Measurements from ENCODE around the gene PATJ.

The PATJ gene

GRCh38 chr1:62057230-62057629, 314.9 kb downstream of the PATJ start:
- no peak for DNase-seq

- no peak for DNase-seq
Measured at GRCh38 chr1:62057641-62058290, 315.5 kb downstream of the PATJ start.

GRCh38 chr1:62058956-62059355, 316.7 kb downstream of the PATJ start:
- DNase-seq: no peak

GRCh38 chr1:62062087-62062486, 319.8 kb downstream of the PATJ start:
- no peak for DNase-seq

- DNase-seq: no peak
Measured at GRCh38 chr1:62064829-62065407, 322.6 kb downstream of the PATJ start.

GRCh38 chr1:62066713-62067112, 324.4 kb downstream of the PATJ start:
- no peak for DNase-seq

DNA sequence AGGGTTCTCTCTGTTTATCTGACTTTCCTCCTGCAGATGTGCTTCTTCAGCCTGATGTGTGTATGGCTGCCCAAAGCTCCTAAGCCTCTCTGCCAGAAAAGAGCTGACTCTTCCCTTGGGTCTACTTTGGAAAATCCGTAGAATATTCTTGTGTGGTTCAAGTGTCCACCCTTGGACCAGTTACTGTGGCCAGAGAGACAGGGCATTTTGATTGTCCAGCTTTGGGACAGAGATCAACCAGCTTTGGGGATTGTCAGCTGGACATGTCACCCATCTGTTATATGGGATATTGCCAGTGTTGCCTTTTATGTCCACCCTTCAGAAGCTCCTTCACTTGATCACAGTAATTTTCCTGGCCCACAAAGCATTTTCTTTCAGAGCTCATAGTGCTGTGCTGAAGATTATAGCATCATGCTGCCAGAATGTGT, 326.1 kb downstream of the PATJ start:
- DNase-seq: no peak

GRCh38 chr1:62068978-62069377, 326.7 kb downstream of the PATJ start:
- no peak for DNase-seq

GRCh38 chr1:62070384-62071011, 328.2 kb downstream of the PATJ start:
- DNase-seq: no peak

DNA sequence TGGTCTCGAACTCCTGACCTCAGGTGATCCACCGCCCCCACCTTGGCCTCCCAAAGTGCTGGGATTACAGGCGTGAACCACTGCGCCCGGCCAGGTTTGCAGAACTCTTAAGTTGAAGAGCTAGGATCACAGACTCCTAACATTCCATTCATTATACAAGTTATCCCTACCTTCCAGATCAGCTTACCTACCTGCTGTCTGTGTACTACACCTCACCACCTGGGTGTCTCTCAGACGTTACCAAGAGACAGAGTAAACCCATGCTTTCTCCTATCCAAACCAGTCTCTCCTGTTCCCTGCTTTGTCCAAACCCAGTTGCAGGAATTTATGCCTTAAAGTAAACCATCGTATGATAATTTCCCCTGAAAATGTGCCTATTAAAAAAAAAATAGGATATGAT, 329.4 kb downstream of the PATJ start:
- DNase-seq: no peak

- DNase-seq: no peak
Measured at GRCh38 chr1:62076286-62076685, 334.0 kb downstream of the PATJ start.

DNA sequence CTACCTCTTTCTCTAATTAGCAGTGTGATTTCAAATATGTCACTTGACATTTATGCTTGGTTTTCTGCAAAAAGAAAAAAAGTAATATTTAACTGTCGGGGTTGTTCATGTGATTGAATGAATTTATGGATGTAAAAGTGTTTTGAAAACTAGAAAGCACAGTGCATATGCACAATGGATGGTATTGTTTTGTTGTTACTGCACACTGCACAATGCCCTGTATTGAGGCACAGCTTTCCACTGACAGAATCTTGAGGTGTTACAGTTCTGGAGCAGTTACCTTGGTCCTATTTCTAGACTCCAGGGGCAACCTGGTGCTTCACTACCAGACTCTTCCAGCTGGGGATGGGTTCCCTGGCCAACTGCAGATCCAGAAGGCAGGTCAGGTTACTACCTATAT, 335.5 kb downstream of the PATJ start:
- DNase-seq: no peak

GRCh38 chr1:62082456-62083363, 340.4 kb downstream of the PATJ start:
- no peak for DNase-seq

- no peak for DNase-seq
Measured at GRCh38 chr1:62084310-62084890, 342.1 kb downstream of the PATJ start.

- no peak for DNase-seq
Measured at GRCh38 chr1:62088439-62088838, 346.2 kb downstream of the PATJ start.

DNA sequence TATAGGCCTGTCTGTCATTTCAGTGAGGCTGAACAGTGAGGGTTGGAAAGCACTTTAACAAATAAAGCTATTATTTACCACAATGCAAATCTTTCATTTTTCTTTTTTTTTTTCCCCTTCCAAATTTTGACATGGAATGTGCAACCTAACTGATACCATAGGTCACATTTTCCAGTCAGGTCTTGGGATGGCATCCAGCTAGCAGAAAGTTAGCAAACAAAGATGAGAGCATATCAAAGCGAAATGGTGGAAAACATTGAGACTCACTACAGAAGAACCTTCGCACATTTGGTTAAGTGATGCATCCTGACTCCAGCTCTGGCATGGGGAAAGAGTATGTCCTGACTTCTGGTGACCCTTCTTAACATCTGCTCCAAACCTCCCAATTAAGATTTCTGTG, 347.3 kb downstream of the PATJ start:
- DNase-seq: no peak

- DNase-seq: no peak
Measured at GRCh38 chr1:62090016-62090415, 347.7 kb downstream of the PATJ start.

DNA sequence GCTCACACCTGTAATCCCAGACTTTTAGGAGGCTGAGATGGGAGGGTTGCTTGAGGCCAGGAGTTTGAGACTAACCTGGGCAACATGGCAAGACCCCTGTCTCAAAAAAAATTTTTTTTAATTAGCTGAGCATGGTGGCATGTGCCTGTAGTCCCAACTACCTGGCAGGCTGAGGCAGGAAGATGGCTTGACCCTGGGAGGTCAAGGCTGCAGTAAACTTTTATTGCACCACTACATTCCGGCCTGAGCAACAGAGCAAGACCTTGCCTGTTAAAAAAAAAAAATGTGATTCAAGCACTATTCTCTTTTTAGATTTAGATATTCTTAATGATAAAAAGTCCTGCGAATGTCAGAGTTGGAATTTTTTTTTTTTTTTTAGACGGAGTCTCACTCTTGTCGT, 349.8 kb downstream of the PATJ start:
- DNase-seq: no peak

GRCh38 chr1:62093261-62093660, 351.0 kb downstream of the PATJ start:
- no peak for DNase-seq

GRCh38 chr1:62097464-62097863, 355.2 kb downstream of the PATJ start:
- no peak for DNase-seq

DNA sequence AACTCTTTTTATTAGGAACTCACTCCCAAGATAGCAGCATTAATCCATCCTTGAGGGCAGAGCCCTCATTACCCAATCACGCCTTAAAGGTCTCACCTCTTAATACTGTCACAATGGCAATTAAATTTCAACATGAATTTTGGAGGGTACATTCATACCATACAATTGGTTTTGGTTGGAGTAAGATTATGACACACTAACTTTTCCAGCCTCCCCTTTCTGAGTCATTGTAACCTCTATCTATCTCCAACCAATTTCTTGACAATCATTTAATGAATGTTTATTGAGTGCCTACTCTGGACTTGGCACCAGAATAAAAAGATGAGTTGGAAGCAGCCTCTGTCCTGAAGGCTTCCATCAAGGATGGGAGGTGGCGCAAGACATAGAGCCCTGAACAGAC, 358.2 kb downstream of the PATJ start:
- no peak for DNase-seq

GRCh38 chr1:62103846-62104245, 361.6 kb downstream of the PATJ start:
- DNase-seq: no peak

- DNase-seq: no peak
Measured at GRCh38 chr1:62107923-62108322, 365.6 kb downstream of the PATJ start.

All from SHP77 treated with DMSO at 0.1 percent for 48 hours (cell line).